Gastroesophageal sphincter (tissue), 4 donors: ENCODE data around the gene LARP6. TPM values are rescaled to one million over a fixed set of nuclear protein-coding genes. Genes with fewer than 3 reads are reported as not detected.
A peak's percentile ranks its signal among the peaks of the same experiment; 100 is the strongest.

Experiments used
- ATAC-seq: fragments of 150-250 bp; one replicate; pipeline ENCODE4 v1.9.1; 2016; ENCODE audit warnings: mild to moderate bottlenecking, moderate library complexity
- H3K27ac ChIP-seq, 4 donors: fragments of 200-600 bp; sonication (generic) in 3 of 4; 1 replicate in 3 of 4; 2 replicates in 1 of 4; pipeline ENCODE4 v1.5.1; 2016 to 2019
- H3K27me3 ChIP-seq: fragments of 200-600 bp; sonication (generic); one replicate; pipeline ENCODE4 v1.5.1; 2019
- H3K36me3 ChIP-seq, 2 donors: fragments of 200-600 bp; sonication (generic); one replicate each; pipeline ENCODE4 v1.5.1; 2019; ENCODE audit warnings: control low read depth in 1 of 2
- H3K4me1 ChIP-seq, 3 donors: fragments of 200-600 bp; sonication (generic); 1 replicate in 2 of 3; 2 replicates in 1 of 3; pipeline ENCODE4 v1.5.1; 2016 to 2019; ENCODE audit warnings: control low read depth in 2 of 3
- H3K4me3 ChIP-seq, 2 donors: fragments of 200-600 bp; sonication (generic); one replicate each; pipeline ENCODE4 v1.5.1; 2019; ENCODE audit warnings: mild to moderate bottlenecking in 1 of 2, moderate library complexity in 1 of 2
- H3K9me3 ChIP-seq, 3 donors: fragments of 200-600 bp; sonication (generic); one replicate each; pipeline ENCODE4 v1.5.1; 2017 to 2019; ENCODE audit warnings: control low read depth in 2 of 3
- EP300 ChIP-seq: sonication (generic); formaldehyde crosslinking; IDR thresholded peaks from one replicate; pipeline ENCODE4 v1.6.1; 2017; ENCODE audit warnings: antibody characterized with exemption, mild to moderate bottlenecking
- POLR2A ChIP-seq, 2 donors: fragments of 450-650 bp; IDR thresholded peaks; one replicate each; pipeline ENCODE4 v1.6.1; 2017; ENCODE audit warnings: antibody characterized with exemption in 2 of 2, mild to moderate bottlenecking in 2 of 2, moderate library complexity in 1 of 2
- POLR2AphosphoS5 ChIP-seq: sonication (generic); formaldehyde crosslinking; IDR thresholded peaks from one replicate; pipeline ENCODE4 v1.6.1; 2017; ENCODE audit warnings: antibody characterized with exemption
- WGBS, 2 donors: methylation state at CpG; one replicate each; pipeline ENCODE4 v1.1.5; 2018; ENCODE audit warnings: low coverage in 1 of 2; 5-methylcytosine and 5-hydroxymethylcytosine counted together
- total RNA-seq, 4 donors: library from RNA; depleted of rRNA; stranded (reverse); fragments of >200 nt; gene quantifications; one replicate each; pipeline ENCODE4 v1.1.0, GENCODE V29; 2016
- TF ChIP-seq, protein P1 (sequence below), 4 experiments: fragments of 200-600 bp in 2 of 4; fragments of 450-650 bp in 2 of 4; sonication (generic) in 1 of 4; IDR thresholded peaks; one replicate each; pipeline ENCODE4 v1.5.1; 2017 to 2019; ENCODE audit warnings: antibody characterized with exemption in 4 of 4, mild to moderate bottlenecking in 2 of 4, moderate library complexity in 2 of 4

LARP6 gene
- total RNA-seq = 10 to 100 TPM; 43.7 to 48.2 (median 45.5) TPM

DNA sequence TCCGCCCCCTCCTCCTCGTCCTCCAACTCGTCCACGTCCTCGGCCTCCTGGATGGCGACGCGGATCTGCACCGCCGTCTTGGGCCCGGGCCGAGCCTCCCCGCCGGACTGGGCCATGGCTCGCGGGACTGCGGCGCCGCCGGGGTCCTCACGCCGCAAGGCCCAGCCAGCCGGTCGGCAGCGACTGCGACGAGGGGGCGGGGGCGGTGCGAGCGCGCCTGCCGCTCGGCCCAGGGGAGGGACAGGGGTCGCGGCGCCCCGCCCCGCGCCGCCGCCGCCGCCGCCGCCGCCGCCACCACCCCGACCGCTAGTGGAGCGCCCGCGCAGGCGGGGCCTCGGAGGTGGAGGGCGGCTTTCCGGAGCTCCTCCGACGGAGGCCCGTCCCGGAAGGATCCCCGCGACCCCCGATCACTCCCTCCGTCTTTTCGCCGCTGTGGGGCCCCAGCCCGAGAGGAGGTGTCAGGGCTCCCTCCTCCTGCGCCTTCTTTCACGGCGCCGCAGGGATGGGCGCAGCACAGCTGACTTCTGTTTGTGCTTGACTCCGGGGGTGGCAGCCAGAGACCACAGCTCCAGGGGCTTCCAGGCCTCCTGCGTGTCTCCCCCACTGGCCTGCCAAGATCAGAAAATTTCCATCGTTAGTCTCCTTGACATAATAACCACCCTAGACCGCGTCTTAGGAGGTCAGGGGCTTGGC lies at the start of gene LARP6:
Gene LARP6 (minus strand): TSS at position 185 of the 693 bp plus-strand sequence. CDS start 69 bp downstream, at position 116.
- Histone ChIP-seq H3K9me3 (no peaks in the 10 kb centered on the region), H3K27ac (peak within 1 kb of the TSS; percentile 68 to 94 (median 89)), H3K36me3 (peaks cover 0 to 18% of the 10 kb centered on the region in 2 donors), H3K27me3 (no peaks in the 10 kb centered on the region), H3K4me3 (peak within 1 kb of the TSS; percentile 76 to 93), H3K4me1 (peaks cover 0 to 75% (median 14%) of the 10 kb centered on the region in 3 donors)
- peak; percentile 87 for ATAC-seq
- 0% methylated on average over 1 of the region's 78 CpGs; no CpG with 5 or more reads in 1 of the 2 donors for WGBS, 2 donors
- TF ChIP-seq EP300 (no peak), POLR2A (IDR thresholded peaks at IDR 0.05) (peak; percentile 82 to 90), POLR2AphosphoS5 (peak; percentile 76)
- TF ChIP-seq, protein P1, sequence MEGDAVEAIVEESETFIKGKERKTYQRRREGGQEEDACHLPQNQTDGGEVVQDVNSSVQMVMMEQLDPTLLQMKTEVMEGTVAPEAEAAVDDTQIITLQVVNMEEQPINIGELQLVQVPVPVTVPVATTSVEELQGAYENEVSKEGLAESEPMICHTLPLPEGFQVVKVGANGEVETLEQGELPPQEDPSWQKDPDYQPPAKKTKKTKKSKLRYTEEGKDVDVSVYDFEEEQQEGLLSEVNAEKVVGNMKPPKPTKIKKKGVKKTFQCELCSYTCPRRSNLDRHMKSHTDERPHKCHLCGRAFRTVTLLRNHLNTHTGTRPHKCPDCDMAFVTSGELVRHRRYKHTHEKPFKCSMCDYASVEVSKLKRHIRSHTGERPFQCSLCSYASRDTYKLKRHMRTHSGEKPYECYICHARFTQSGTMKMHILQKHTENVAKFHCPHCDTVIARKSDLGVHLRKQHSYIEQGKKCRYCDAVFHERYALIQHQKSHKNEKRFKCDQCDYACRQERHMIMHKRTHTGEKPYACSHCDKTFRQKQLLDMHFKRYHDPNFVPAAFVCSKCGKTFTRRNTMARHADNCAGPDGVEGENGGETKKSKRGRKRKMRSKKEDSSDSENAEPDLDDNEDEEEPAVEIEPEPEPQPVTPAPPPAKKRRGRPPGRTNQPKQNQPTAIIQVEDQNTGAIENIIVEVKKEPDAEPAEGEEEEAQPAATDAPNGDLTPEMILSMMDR (IDR thresholded peaks at IDR 0.05) = no peak

GRCh38 chr15:70902107-70902506 lies 48.1 kb upstream of the LARP6 start:
- Histone ChIP-seq H3K9me3 (no peaks in the 10 kb centered on the region), H3K4me3 (no peak overlapping the region), H3K27me3 (no peaks in the 10 kb centered on the region), H3K4me1 (no peaks in the 10 kb centered on the region), H3K27ac (no peak overlapping the region), H3K36me3 (peaks cover 0 to 47% of the 10 kb centered on the region in 2 donors)
- WGBS, 2 donors = 100% methylated on average over 1 of the region's 1 CpG
- ATAC-seq = no peak
- TF ChIP-seq POLR2A (IDR thresholded peaks at IDR 0.05) (no peak), POLR2AphosphoS5 (no peak), EP300 (no peak)
- TF ChIP-seq, protein P1 (IDR thresholded peaks at IDR 0.05) = no peak

DNA sequence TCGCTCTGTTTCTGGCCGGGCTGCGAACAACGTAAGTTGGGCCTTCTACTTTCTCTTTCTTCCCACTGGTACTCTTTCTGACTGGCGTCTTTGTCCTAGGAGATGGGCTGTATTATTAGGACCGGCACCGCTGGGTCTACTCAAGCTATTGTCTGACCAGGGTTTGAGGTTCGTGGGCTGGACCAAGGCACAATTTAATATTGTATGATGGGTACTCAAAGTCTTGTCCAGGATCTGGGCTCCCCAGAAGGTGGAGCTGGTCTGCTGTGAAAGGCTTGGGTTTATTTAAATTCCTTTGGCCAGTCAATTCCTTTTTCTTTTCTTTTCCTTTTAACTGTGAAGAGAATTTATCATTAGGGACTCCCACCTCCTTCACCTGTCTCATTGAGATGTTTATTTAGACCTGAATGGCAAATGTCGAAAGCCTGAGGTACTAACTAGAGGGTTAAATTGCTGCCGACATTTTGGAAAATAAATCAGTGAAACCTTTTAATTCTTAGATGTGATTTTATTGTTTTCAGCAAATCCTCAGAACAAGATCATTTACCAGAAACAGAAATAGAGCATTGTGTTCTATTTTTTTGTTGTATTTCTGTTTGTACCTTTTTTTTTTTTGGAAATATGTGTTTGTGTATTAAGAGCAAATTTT lies 39.1 kb upstream of the LARP6 start:
- 4 to 22% methylated on average over 3 to 10 of the region's 10 CpGs for WGBS, 2 donors
- peak overlapping the region; percentile 30 to 88 (median 78) for H3K27ac ChIP-seq
- TF ChIP-seq, protein P1 (IDR thresholded peaks at IDR 0.05) = peak in 3 of 4 experiments; percentile 12 to 59 (median 46)
- TF ChIP-seq POLR2AphosphoS5 = no peak
- peaks cover 0 to 8% of the 10 kb centered on the region in 2 donors for H3K36me3 ChIP-seq
- peak; percentile 29 for ATAC-seq
- H3K27me3 ChIP-seq = no peaks in the 10 kb centered on the region
- H3K9me3 ChIP-seq = no peaks in the 10 kb centered on the region
- peaks cover 0 to 26% (median 5%) of the 10 kb centered on the region in 3 donors for H3K4me1 ChIP-seq
- peak overlapping the region; percentile 73 to 89 for H3K4me3 ChIP-seq

DNA sequence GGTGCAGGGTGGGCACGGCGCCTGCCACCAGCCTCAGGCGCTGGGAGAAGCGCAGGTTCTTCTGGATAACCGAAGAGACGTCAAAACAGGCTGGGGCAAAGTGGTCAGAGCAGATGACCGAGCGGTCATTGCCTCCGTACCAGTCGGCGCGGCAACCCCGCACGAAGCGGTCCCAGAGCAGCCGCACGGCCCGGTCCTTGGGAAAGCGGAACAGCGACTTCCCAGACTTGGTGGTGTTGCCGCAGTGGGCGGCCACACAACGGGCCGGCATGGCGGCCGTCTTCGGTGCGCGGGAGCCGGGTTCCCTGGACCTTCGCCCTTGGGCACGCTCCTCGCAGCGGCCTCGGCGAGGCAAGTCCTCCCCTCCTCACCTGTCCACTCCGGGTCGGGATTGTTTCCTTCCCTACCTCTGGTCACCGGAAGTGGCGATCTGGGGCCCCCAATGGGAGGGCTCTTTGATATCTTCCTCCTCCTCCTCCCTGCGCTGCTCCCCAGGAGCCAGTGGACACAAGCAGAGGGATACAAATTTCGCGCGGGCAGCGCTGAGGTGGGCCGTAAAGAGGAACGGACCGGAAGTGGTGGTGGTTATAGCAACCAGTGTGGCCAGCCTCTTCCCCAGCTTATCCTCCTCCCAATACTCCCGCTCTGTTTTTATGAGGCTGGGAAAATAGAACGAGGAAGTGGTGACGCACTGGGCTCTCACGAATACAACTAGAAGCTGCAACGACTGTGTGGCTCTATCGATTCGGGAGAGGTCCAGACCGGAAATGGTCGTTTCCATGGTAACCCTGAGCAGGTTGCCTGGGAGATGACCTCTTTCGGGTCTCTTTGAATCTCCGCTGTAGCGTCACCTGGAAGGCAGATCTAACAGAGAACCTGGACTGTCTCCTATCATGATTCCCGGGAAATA lies 38.3 kb upstream of the LARP6 start, which contains the start of the genes LRRC49 and THAP10:
Gene LRRC49 (plus strand): TSS at position 825 of the 910 bp plus-strand sequence. CDS start 69 bp downstream, at position 894.
Gene THAP10 (minus strand): TSS at position 432 of the 910 bp plus-strand sequence. CDS start 161 bp downstream, at position 271.
- no peaks in the 10 kb centered on the region for H3K9me3 ChIP-seq
- no peaks in the 10 kb centered on the region for H3K27me3 ChIP-seq
- H3K4me3 ChIP-seq = peak within 1 kb of the TSS; percentile 73 to 89
- WGBS, 2 donors = 0% methylated on average over 3 to 4 of the region's 61 CpGs
- H3K36me3 ChIP-seq = peaks cover 0 to 8% of the 10 kb centered on the region in 2 donors
- H3K4me1 ChIP-seq = peaks cover 0 to 26% (median 5%) of the 10 kb centered on the region in 3 donors
- TF ChIP-seq POLR2AphosphoS5 = peak; percentile 5
- TF ChIP-seq POLR2A (IDR thresholded peaks at IDR 0.05) = no peak
- peak; percentile 95 for ATAC-seq
- peak within 1 kb of the TSS; percentile 30 to 88 (median 78) for H3K27ac ChIP-seq

DNA sequence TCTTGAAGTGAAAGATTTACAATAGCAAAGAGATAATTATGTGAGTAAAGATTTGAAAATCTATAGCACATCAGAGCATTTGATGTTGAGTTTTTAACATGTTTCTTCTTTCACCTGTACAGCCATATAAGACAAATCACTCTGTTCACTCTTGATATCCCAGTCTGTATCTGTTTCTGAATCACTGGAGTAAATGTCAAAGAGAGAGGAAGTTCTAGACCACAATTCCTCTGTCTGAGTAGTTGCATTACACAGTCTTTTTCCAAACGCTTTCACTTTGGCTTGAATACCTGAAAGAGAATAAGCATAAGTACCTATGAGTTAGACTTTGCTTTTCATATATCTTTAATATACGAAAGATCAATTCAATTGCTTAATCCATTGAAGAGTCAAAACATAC lies 28.4 kb upstream of the LARP6 start:
- ATAC-seq = no peak
- no peaks in the 10 kb centered on the region for H3K27me3 ChIP-seq
- no peaks in the 10 kb centered on the region for H3K4me1 ChIP-seq
- no peaks in the 10 kb centered on the region for H3K9me3 ChIP-seq
- H3K36me3 ChIP-seq = no peaks in the 10 kb centered on the region
- H3K27ac ChIP-seq = no peak overlapping the region
- WGBS, 2 donors = 79 to 100% methylated on average over 1 to 2 of the region's 2 CpGs
- TF ChIP-seq, protein P1 (IDR thresholded peaks at IDR 0.05) = no peak
- TF ChIP-seq POLR2A (IDR thresholded peaks at IDR 0.05) = no peak
- no peak for TF ChIP-seq EP300
- TF ChIP-seq POLR2AphosphoS5 = no peak
- H3K4me3 ChIP-seq = no peak overlapping the region
